ENCODE data around the gene AP1S3.

DNA sequence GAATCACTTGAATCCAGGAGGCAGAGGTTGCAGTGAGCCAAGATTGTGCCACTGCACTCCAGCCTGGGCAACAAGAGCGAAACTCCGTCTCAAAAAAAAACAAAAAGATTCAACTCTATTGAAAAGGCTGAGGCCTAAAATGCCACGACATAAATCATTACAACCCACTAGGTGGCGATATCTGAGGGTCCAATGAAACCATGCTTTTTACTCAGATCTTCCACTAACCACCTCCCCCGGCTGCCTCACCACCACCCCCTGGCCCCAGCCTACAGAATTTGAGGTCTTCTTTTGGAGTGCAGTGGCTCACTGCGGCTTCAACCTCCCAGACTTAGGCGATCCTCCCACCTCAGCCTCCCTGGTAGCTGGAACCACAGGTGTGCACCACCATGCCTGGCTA lies 57.5 kb downstream of the AP1S3 start:
- TF ChIP-seq POLR2A (IDR thresholded peaks at IDR 0.05; ENCODE audit: low read length) (no peak), GATA1 (IDR thresholded peaks at IDR 0.05; ENCODE audit: low read depth, low read length) (no peak)
